Stimulated activated CD8-positive, alpha-beta memory T cell treated with anti-CD3 and anti-CD28 coated beads, Interleukin-2, amount 100 ng/mL, for 1 hour (primary cell): Measurements from ENCODE around the gene GRIA2.

Experiments used
- DNase-seq, 2 donors: peaks; one replicate each; pipeline ENCODE4 v3.0.0-alpha.2; 2020; ENCODE audit warnings: low read depth in 2 of 2

GRIA2 gene

GRCh38 chr4:157372154-157372553 lies 151.6 kb downstream of the GRIA2 start:
- no peak for DNase-seq

GRCh38 chr4:157372567-157372966 lies 152.0 kb downstream of the GRIA2 start:
- no peak for DNase-seq

GRCh38 chr4:157389741-157390140 lies 169.2 kb downstream of the GRIA2 start:
- no peak for DNase-seq

GRCh38 chr4:157405070-157405469 lies 184.5 kb downstream of the GRIA2 start:
- no peak for DNase-seq
